Hippocampal formation (tissue), 2 donors: Measurements from ENCODE around the gene C1R.

Source experiments
- DNase-seq, 2 donors: peaks; one replicate each; lab custom pipeline; 2025; lab: John Stamatoyannopoulos, UW

C1R gene

GRCh38 chr12:7092229-7092985, at the start of gene C1R:
Gene C1R, minus strand, starts transcription at chr12:7092445. Its CDS starts 57 bp downstream, at chr12:7092388.
- DNase-seq, result peak; percentile 12 to 53

GRCh38 chr12:7141351-7142005, 49.2 kb upstream of the C1R start:
- DNase-seq, result no peak

GRCh38 chr12:7139200-7139599, 47.0 kb upstream of the C1R start:
- no peak for DNase-seq

- no peak for DNase-seq
These were observed 45.7 kb upstream of the C1R start for GRCh38 chr12:7137908-7138307.

- no peak for DNase-seq
These were observed 44.4 kb upstream of the C1R start for GRCh38 chr12:7136676-7137075.

GRCh38 chr12:7136071-7136470, 43.8 kb upstream of the C1R start:
- no peak for DNase-seq

- no peak for DNase-seq
These were observed 42.3 kb upstream of the C1R start for GRCh38 chr12:7134396-7135166.

GRCh38 chr12:7131502-7131866, 39.2 kb upstream of the C1R start:
- DNase-seq, result no peak

GRCh38 chr12:7130701-7131501, 38.7 kb upstream of the C1R start:
- peak in 1 of 2 donors; percentile 42 for DNase-seq

GRCh38 chr12:7129872-7130691, 37.8 kb upstream of the C1R start, which contains the start of gene CLSTN3:
Gene CLSTN3, plus strand, starts transcription at chr12:7130371. Its CDS starts 278 bp downstream, at chr12:7130649.
- DNase-seq, result peak; percentile 49 to 67

GRCh38 chr12:7129287-7129871, 37.1 kb upstream of the C1R start:
- no peak for DNase-seq

GRCh38 chr12:7128681-7129286, 36.5 kb upstream of the C1R start, which contains the start of gene RBP5:
Gene RBP5, minus strand, starts transcription at chr12:7128889. Its CDS starts 114 bp downstream, at chr12:7128775.
- no peak for DNase-seq

- no peak for DNase-seq
These were observed 35.8 kb upstream of the C1R start for GRCh38 chr12:7127916-7128626.

- no peak for DNase-seq
These were observed 33.5 kb upstream of the C1R start for GRCh38 chr12:7125632-7126227.

GRCh38 chr12:7123806-7124522, 31.7 kb upstream of the C1R start:
- no peak for DNase-seq

GRCh38 chr12:7122811-7123769, 30.8 kb upstream of the C1R start:
- DNase-seq, result no peak

- no peak for DNase-seq
These were observed 29.1 kb upstream of the C1R start for GRCh38 chr12:7121324-7121723.
